ENCODE measurements around the gene FNTB. TPM values are rescaled to one million over a fixed set of nuclear protein-coding genes. Genes with fewer than 3 reads are reported as not detected.

The FNTB gene
- total RNA-seq, 2 donors from 2014 or later, result 17.2 to 21.3 TPM

GRCh38 chr14:65032319-65032718, 45.6 kb downstream of the FNTB start:
- H3K36me3 Mint-ChIP-seq (ENCODE audit: low read depth), result peaks cover 31% of the 10 kb centered on the region
- H3K27me3 ChIP-seq (ENCODE audit: control insufficient read depth, insufficient read depth, low read length, poor library complexity, severe bottlenecking), result no peaks in the 10 kb centered on the region
- no peak overlapping the region for H3K27ac ChIP-seq (ENCODE audit: low read depth, low read length)
- no peaks in the 10 kb centered on the region for H3K9me3 Mint-ChIP-seq
- H3K27ac Mint-ChIP-seq, result peak overlapping the region; percentile 44
- H3K4me3 Mint-ChIP-seq, result no peak overlapping the region
- H3K36me3 ChIP-seq (ENCODE audit: control insufficient read depth, insufficient read depth, low read length), result peaks cover 42% of the 10 kb centered on the region
- no peak overlapping the region for H3K4me3 ChIP-seq (ENCODE audit: low read length)
- H3K9ac ChIP-seq (ENCODE audit: extremely low read depth, low read length, poor library complexity, severe bottlenecking), result no peak overlapping the region
- 91 to 92% methylated on average over 9 to 11 of the region's 11 CpGs for WGBS, 2 experiments (ENCODE audit: insufficient coverage in 1 of 2, insufficient read length in 1 of 2)
- H3K27me3 Mint-ChIP-seq (ENCODE audit: insufficient read depth), result no peaks in the 10 kb centered on the region
- H3K4me1 ChIP-seq (ENCODE audit: control insufficient read depth, insufficient read depth, low read length), result no peaks in the 10 kb centered on the region
- TF ChIP-seq CTCF (conservative IDR thresholded peaks at IDR 0.05), result no peak
- H3K9me3 ChIP-seq (ENCODE audit: control insufficient read depth, low read length), result no peaks in the 10 kb centered on the region
- DNase-seq, result no peak
- no peaks in the 10 kb centered on the region for H3K4me1 Mint-ChIP-seq

GRCh38 chr14:65033181-65033580, 46.5 kb downstream of the FNTB start:
- TF ChIP-seq CTCF (conservative IDR thresholded peaks at IDR 0.05), result no peak
- no peaks in the 10 kb centered on the region for H3K9me3 ChIP-seq (ENCODE audit: control insufficient read depth, low read length)
- no peaks in the 10 kb centered on the region for H3K4me1 ChIP-seq (ENCODE audit: control insufficient read depth, insufficient read depth, low read length)
- Mint-ChIP-seq H3K27ac (no peak overlapping the region), H3K9me3 (no peaks in the 10 kb centered on the region), H3K36me3 (ENCODE audit: low read depth) (peaks cover 27% of the 10 kb centered on the region), H3K4me1 (no peaks in the 10 kb centered on the region), H3K4me3 (no peak overlapping the region), H3K27me3 (ENCODE audit: insufficient read depth) (no peaks in the 10 kb centered on the region)
- no peak overlapping the region for H3K27ac ChIP-seq (ENCODE audit: low read depth, low read length)
- no peak for DNase-seq
- H3K27me3 ChIP-seq (ENCODE audit: control insufficient read depth, insufficient read depth, low read length, poor library complexity, severe bottlenecking), result no peaks in the 10 kb centered on the region
- peaks cover 34% of the 10 kb centered on the region for H3K36me3 ChIP-seq (ENCODE audit: control insufficient read depth, insufficient read depth, low read length)
- 99 to 100% methylated on average over 3 of the region's 3 CpGs for WGBS, 2 experiments (ENCODE audit: insufficient coverage in 1 of 2, insufficient read length in 1 of 2)
- H3K9ac ChIP-seq (ENCODE audit: extremely low read depth, low read length, poor library complexity, severe bottlenecking), result no peak overlapping the region
- no peak overlapping the region for H3K4me3 ChIP-seq (ENCODE audit: low read length)

- Histone ChIP-seq H3K4me1 (ENCODE audit: control insufficient read depth, insufficient read depth, low read length) (no peaks in the 10 kb centered on the region), H3K36me3 (ENCODE audit: control insufficient read depth, insufficient read depth, low read length) (peaks cover 28% of the 10 kb centered on the region), H3K4me3 (ENCODE audit: low read length) (no peak overlapping the region), H3K27ac (ENCODE audit: low read depth, low read length) (no peak overlapping the region), H3K9me3 (ENCODE audit: control insufficient read depth, low read length) (no peaks in the 10 kb centered on the region), H3K9ac (ENCODE audit: extremely low read depth, low read length, poor library complexity, severe bottlenecking) (no peak overlapping the region), H3K27me3 (ENCODE audit: control insufficient read depth, insufficient read depth, low read length, poor library complexity, severe bottlenecking) (no peaks in the 10 kb centered on the region)
- no peaks in the 10 kb centered on the region for H3K27me3 Mint-ChIP-seq (ENCODE audit: insufficient read depth)
- no peak for TF ChIP-seq CTCF (conservative IDR thresholded peaks at IDR 0.05)
- H3K9me3 Mint-ChIP-seq, result no peaks in the 10 kb centered on the region
- peaks cover 4% of the 10 kb centered on the region for H3K4me1 Mint-ChIP-seq
- H3K36me3 Mint-ChIP-seq (ENCODE audit: low read depth), result peaks cover 31% of the 10 kb centered on the region
- no peak overlapping the region for H3K4me3 Mint-ChIP-seq
- WGBS, 2 experiments (ENCODE audit: insufficient coverage in 1 of 2, insufficient read length in 1 of 2), result 85 to 94% methylated on average over 4 of the region's 4 CpGs
- no peak overlapping the region for H3K27ac Mint-ChIP-seq
- DNase-seq, result no peak
Observed at GRCh38 chr14:65034021-65034420, 47.3 kb downstream of the FNTB start.

Data from endodermal cell (in vitro differentiated cells).